Limb (tissue), 2 donors: ENCODE data around the gene HEATR1.

Source experiments
- DNase-seq, 2 donors: peaks; one replicate each; pipeline ENCODE4 v3.0.0-alpha.2; 2016; ENCODE audit errors: extremely low spot score in 2 of 2

Gene HEATR1

DNA sequence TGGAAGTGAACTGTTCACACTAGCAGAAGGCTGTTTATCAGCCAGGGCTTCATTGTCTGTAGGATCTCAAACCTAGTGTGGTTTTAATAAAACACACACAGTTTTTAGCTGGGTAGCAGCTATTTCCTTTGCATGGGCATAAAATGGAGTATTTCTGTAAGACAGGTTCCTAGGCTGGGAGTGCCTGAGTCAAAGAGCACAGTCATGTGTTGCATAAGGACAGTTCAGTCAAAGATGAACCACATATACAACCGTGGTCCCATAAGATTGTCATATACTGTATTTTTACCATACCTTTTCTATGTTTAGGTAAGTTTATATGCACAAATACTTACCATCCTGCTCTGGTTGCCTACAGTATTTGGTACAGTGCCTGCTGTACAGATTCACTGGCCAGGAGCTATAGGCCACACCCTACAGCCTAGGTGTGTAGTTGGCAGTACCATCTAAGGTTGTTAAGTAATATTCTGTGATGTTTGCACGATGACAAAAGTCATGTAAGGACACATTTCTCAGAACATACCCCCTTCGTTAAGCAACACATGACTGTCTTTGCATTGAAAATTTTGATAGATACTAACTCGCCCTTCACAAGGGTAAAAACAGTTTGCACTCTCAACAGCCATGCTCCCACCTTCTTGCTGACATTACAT lies 63.4 kb downstream of the HEATR1 start:
- no peak for DNase-seq

DNA sequence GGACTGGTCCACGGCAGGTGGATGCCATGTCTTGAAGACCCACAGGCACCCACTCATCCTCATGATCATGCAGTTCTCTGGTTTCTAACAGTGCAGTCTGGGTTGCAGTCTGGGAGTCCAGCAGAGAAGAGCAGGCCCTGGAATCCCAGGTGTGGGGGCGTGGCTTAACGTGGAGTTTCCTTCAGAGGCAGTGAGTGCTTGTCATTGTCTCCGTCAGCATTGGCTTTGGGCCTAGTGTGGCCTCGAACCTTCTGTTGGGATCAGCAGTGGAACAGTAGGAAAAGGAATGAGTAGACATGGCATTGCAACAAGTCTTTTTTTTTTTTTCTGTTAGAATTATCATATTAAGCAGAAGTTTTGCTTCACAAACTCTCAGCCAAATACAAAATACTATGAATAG lies 67.8 kb downstream of the HEATR1 start:
- DNase-seq = no peak

DNA sequence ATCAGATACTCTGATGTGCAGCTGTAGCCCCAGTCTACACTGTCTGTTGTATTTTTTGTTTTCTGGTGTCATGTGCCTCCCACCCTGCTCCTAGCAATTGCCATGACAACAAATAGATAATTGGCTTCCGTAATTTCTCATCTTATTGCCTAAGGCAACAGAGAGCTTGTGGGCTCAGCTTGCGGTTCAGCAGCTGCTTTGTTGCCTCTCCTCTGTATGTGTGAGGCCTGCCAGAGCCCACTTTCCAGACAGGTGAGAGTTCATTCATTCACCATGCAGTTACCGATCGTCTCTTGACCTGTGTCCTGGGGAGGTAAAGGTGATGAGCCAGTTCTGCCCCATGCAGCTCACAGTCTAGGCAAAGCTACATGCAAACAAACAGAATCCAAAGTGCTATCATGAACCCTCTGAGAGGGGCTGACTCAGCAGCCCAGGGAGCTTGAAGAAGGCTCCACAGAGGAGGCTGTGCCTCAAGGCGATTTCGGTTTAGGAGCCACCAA lies 68.6 kb downstream of the HEATR1 start:
- DNase-seq = no peak

DNA sequence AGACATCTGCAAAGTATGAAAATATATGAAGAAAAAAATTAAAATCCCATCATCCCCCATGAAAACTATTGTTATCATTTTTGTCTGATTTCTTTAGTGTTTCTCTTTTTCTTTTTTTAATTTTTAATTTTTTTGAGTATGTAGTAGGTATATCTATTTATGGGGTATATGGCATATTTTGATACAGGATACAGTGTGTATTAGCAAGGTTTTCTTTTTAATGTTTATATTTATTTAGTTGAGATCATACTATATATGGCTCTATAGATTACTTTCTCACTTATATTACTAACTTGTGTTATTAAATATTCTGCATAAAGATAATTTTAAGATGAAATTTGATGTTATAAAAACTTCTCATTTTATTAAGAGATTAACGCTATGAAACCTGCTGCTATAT lies 69.1 kb downstream of the HEATR1 start:
- DNase-seq = no peak

DNA sequence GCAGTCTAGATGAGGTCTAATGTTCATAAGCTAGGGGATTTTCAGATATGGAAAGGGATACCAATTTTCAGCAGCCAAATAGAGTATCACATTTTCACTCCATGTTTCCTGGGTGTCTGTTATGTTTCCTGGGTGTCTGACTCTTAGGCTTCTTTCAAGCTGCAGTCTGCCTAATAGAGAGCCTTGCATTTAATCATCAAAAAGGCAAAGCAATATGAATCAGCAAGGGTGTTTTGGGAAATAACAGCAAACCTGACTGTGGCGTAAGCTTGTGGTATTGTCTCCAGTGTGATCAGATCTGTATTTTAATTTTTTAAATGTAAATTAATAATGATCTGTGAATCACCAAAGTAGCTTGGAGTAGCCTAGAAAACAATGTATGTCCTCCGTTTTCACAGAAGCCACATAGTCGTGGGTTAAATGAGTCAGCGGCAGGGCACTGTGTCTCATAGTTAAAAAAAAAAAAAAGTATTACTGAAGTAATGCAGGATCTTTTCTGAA lies 70.1 kb downstream of the HEATR1 start:
- no peak for DNase-seq

DNA sequence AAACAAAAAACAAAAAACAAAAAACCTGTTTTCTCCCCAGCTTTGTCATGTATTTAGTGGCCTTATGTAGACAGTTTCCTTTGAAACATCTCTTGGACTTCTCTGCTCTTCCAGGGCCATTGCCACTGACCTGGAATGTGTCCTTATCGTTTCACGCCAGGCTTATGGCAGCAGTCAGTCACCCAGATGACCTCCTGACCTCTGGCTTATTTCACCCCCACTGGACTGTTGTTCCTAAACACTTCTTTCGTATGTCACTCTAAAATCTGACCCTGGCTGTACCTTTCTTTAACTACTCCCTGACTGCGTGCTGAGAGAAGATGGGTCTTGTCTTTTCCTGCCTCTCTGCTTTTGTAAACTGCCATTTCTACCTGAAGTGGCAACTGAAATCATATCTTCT lies 71.5 kb downstream of the HEATR1 start:
- no peak for DNase-seq

DNA sequence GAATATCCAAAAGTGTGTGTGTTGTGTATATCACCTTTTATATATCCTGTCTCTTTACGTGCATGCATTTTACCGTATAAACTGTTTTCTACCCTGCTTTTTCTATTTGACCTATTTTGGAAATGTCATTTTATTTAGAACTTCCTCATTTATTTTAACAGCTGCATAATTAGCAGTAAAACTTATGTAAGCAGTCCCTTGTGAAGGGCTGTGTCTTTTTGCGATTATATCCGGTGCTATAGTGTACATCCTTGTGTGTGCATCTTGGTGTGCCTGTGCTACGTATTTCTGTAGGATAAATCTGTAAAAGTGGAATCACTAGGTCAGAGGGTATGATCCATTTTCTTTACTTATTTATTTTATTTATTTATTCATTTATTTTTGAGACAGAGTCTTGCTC lies 73.4 kb downstream of the HEATR1 start:
- DNase-seq = no peak

DNA sequence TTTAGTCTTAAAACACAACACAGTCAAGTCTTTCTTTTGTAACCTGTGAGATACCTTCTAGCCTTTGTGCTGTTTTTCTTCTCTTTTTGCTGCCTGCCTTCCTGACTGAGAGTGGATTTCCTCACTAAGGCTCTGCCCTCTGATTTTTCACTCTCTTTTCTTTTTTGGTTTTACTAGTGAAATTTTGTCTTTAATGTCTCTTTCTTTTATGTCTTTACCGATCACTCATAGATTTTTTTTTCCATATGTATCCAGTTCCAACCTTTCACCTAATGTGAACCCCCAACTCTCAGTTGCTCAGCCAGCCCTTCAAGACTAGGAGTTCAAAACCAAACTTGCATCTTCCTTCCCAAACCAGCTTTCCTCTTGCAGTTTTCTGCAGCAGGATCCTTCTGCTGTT lies 74.0 kb downstream of the HEATR1 start:
- no peak for DNase-seq

DNA sequence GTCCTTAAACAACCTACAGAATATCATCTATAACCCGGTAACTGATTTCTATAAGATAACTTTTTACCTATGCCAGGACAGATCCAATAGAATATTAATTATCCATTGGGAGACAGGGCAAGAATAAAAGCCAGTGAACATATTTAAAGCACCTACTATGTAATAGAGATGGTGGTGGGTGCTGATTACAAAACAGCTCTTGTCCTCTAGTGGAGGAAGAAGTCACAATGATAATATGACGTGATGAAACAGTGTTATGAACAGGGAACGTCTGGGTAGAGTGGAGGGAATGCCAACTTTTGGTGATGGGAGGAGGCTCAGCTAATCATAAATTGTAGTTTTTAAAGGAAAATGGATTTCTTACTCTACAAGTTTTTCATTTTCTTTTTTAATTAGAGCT lies 78.2 kb downstream of the HEATR1 start:
- DNase-seq = no peak

DNA sequence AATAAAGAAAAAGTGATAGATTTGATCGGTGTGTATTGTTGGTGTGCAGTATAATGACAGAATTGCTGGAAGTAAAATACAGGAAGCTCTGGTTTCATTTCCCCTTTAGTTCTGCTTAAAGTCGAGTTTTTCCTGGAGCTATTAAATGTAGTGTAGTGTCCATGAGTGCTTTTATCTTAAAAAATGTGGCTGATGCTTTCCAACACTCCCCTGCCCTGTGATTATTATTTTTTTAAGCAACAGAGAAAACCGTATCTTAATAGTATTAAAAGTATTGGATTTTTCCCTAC lies 79.5 kb downstream of the HEATR1 start:
- DNase-seq = no peak

DNA sequence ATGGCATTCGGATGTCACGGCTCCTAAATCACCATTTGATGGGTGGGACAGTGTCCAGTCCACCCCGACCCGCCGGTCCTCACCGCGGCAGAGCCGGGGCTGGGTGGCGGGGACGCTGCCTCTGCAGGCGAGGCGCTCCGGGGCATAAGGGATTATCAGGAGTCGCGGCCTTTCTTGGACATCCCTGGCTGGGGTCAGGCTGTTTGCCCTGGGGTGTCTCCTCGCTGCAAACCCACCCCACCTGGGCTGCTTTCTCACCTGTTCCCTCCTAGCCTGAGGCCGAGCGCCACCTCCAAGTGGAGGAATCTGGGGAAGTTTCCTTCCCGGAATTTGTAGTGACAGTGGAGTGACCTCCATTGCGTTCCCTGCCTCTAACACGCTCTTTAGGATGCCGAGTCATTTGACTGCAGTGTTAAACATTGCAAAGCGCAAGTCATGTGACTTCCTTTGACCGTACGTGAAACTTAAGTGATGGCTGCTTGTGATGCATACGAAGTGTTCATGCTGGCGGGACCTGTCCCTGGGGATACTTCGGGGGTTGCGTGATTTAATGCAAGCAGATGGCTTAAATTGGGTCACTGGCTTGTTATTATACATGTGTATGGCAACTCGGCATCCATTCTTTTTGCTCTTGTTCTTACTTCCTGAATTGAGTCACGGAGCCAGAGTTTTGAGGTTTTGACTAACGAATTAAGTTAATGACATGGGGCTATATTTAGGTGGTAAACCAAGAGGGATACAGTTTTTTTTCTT lies 80.0 kb downstream of the HEATR1 start:
- DNase-seq = peak; percentile 68 to 70

DNA sequence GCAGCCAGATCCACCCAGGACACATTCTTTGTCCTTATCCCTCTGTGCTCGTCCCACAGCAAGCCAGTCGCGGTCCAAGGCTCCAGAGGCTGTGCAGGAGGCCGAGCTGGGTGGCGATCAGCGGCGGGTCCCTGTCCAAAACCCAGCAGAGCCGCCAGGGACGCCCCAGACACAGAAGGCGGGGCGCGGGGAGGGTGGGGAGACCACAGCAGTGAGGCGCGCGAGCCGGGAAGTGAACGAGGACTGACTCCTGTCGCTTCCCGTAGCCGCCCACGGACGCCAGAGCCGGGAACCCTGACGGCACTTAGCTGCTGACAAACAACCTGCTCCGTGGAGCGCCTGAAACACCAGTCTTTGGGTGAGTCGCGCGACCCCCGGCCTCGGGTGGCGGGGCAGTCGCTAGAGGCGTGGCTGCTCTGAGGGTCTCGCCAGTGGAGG lies 80.6 kb downstream of the HEATR1 start, which contains the start of gene LGALS8:
LGALS8 (plus strand) TSS at position 279 of the 438 bp plus-strand sequence. CDS start 2,089 bp downstream, outside the sequence.
- DNase-seq = peak; percentile 70 to 92

DNA sequence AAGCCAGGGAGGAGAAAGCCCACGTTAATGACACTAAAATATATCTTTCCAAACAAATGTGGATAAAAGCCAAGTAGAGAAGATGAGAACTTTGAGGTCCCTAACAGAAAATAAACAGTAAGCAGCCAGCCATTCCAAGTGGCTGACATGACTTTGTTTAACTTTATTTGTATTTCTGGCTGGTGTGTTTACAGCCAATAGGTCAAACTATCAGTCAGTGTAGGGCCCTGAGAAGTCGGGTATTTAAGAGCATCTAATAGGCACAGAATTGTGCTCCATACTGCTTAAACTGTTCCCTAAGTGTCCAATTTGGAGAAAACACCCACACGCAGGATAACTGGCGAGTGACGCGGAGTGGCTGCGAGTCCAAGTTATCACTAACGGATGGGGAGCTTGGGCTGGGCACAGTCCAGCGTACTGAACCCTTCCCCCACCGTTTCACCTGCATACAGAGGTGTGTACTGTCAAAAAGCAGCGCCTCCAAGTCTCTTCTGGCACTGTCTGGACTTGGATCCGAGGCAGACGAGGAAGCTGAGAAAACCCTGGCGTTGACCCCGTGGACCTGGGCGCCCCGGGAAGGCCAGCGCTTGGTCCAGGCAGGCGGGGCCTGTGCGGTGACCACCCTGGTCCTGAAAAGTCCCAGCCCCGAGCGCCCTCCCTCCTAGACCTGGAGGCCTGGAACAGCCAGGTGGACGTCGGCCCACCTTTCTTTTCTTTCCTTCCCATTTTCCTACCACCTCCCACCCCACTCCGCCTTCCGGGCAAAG lies 81.2 kb downstream of the HEATR1 start:
- DNase-seq = no peak

DNA sequence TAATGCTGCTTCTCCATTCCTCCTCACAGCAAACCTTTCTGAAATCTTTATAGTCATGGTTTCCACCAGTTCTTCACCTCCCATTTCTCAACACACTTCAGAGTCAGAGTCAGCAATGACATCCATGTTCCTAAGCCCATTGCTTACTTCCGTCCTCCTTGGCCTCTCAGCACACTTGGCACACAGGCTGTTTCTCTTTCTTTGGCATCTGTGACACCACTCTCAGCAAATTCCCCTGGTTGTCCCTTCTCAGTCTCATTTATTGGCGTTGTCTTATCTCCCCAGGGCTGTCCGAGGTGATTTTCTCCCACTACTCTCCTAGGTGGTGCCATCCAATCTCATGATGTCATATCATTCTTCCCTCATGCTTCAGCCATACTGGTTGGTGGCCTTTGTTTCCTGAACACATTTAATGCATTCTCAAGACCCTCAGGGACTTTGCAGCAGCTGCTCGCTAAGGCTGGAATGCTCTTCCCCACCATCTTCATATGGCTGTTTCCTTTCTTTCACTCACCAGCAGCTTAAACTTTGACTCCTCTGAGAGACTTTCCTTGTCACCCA lies 83.8 kb downstream of the HEATR1 start:
- DNase-seq = no peak

DNA sequence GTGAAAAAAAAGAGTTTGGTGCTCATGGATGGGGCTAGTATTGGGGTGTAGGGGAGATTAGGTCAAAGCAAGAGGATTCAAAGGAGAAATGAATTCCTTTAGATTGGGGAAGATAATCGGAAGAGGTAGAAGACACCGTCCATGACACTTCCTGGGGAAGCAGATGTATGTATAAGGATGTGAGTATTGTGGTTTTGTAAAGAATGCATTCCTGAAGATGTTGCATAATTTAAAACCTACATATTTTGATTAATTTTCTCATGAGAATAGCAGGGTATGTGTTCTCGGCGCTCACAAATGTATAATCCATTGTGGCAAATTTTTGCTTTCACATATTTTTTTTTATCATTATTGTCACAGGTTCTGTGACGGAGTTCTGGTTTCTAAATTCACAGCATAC lies 86.0 kb downstream of the HEATR1 start:
- DNase-seq = no peak

DNA sequence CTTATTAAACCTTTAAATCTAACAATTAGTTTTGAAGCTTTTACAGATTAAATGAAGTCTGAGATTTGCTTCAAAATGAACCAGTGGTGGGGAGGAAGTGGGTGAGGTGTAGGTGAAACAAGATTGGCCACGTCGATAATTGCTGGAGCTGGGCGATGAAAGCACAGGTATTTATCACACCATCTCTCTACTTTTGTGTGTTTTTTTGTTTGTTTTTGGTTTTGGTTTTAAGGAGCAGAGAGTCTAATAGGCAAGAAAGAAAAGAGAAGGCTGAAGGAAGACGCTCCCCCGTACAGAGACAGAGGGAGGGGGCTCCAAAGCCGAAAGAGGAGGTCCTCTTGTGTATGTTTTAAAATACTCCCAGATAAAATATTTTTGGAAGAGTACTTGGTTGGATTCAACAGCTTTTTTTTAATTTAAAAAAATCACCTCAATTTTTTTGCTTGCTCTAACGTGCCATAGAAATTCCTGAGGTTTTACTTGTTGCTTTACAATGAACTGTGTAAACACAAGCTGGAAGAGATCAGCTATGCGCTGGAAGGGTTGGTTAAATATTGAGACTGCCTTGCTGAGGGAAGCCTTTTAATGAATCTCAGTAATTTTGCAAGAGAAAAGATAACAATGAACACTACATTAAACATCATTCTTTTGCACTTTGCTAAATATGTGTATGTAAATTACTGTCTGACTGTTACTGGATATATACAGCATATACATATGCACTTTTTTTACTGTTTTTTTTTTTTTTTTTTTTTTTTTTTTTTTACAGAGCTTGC lies 87.2 kb downstream of the HEATR1 start:
- no peak for DNase-seq

DNA sequence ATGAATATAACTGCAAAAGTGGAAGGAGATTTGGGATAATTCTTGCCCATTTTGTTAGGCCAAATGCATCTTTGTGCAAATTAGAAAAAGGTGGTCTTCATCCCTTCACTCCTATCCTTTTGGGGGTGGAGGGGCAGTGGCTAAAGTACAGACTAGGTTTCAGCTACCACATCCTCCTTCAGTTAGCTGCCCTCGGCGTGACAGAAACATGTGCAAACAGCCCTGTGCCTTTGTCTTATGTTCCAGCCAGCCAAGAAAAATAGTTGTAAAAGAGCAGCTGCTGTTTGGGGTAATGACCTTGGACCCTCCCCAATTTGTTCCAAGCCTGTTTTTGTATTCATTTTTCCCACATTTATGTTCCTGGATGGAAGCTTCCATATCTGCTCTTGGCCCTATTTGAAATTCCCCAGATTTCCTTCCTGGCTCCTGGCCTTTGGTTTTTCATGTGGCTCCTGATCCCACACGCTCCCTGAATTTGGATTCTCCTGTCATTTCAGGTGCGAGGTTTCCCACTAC lies 88.8 kb downstream of the HEATR1 start:
- DNase-seq = peak in 1 of 2 donors; percentile 28

DNA sequence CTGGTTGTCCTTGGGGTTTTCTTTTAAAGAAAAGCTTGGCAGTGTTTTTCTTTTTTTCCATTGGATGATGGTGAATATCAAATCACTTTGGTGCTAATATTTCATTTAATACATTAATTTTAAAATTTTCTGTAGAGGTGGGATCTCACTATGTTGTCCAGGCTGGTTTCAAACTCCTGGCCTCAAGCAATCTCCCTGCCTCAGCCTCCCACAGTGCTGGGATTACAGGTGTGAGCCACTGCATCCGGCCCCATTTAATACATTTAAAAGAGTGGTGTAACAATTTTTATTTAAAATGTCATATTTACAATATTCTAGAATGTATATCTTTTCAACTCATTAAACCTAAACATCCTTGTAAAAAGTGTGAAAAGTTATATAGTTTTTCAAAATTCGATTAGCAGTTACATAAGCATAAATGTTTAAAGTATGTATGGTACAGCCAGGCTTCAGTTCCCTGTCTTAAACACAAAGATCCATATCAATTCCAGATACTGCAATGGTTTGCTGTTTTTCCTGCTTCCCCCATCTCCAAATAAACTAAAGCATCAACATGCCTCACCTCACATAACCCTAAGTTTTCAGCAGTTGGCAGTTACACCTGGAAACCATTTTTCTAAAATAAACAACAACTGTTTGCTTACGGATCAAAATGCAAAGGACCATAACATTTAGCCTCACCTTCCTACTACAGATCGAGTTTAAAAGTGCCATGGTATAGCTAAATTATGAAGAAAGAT lies 89.4 kb downstream of the HEATR1 start:
- no peak for DNase-seq

DNA sequence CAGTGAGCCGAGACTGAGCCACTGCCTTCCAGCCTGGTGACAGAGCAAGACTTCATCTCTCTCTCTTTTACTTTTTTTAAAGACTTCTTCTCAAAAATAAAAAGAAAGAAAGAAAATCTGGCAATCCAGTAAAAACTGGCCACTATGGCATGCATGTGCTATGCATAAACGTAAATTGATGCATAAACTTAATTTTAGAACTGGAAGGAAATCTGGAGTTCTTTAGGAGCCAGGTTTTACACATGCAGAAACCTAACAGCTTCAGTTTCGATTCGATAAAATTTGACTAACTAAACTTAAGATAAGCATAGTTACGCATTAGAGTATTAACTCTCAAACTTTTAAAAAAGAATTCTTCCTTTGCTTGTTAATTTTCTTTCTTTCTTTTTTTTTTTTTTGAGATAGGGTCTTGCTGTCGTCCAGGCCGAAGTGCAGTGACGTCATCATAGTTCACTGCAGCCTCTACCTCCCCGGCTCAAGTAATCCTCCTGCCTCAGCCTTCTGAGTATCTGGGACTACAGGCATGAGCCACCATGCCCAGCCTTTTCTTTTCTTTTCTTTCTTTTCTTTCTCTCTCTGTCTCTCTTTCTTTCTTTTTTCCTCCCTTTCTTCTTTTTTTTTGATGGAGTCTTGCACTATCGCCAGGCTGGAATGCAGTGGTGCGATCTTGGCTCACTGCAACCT lies 92.4 kb downstream of the HEATR1 start:
- no peak for DNase-seq
